Dermis blood vessel endothelial cell (primary cell): ENCODE measurements around the gene NECAP2. TPM values are rescaled to one million over a fixed set of nuclear protein-coding genes. Genes with fewer than 3 reads are reported as not detected.
"Not testable (repeated sequence)": the region's sequence is repeated elsewhere in the genome, so short reads cannot be mapped to it uniquely, and the experiment has no call there.

Experiments
- DNase-seq: peaks from one replicate; pipeline ENCODE4 v3.0.0; 2010
- total RNA-seq: library from RNA; depleted of rRNA; stranded (reverse); fragments of >200 nt; gene quantifications from 2 replicates; pipeline ENCODE4 v1.2.3, GENCODE V29; 2014

The NECAP2 gene
- total RNA-seq, 1 donor from 2014 or later = 263 TPM

DNA sequence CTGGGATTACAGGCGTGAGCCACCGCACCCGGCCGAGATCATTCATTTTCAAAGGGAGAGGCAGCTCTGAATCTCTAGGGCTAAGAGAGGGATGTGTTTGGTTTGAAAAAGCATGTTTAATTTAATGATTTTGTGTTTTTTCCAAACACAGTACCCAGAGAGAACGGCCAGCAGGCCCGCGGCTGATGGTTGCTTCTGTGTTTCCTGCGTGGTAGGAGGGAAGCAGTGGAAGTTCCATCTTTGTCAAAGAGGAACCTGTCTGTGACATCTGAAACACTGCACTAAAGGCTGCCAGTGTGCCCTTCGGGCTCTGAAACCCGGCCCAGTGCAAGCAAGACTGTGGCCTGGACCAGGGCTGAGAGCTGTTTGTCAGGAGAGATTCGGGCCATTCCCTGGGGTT is 59.9 kb downstream of the NECAP2 start:
- DNase-seq = not testable (repeated sequence)

DNA sequence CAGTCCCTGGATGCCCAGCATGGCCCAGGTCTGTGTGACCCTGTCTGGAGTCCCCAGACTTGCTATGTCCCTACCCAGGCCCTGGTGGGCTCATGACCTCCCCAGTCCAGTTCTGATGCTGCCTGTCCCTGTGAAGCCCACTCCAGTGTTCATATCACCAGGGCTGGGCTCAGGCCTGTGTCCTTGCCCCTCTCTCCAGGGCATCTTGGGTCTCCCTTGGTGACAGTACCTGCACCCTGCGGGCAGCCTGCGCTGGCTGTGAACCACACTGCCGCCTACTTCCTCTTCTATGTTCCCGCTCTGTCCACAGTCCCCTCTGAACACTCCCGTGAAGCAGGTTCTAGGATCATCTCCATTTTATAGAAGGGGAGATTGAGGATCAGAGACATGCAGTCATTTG is 60.5 kb downstream of the NECAP2 start:
- not testable (repeated sequence) for DNase-seq

DNA sequence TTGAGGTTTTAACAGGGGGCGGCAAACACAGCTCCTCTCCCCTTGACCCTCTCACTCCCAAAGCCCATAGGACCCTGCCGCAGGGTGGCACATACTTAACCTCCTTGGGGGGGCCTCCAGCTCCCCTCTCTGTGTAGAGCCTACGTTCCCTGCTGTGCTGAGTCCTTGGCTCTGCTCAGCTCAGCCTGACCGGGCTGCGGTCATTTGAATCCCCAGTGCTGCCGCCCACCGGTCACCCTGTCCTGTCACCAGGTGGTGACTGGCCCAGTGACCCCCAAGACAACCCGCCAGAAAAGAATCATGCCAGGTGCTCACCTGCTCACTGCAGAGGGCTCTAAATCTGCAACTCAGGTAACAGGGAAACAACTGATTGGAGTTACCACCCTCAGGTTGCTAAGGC is 60.9 kb downstream of the NECAP2 start:
- not testable (repeated sequence) for DNase-seq

DNA sequence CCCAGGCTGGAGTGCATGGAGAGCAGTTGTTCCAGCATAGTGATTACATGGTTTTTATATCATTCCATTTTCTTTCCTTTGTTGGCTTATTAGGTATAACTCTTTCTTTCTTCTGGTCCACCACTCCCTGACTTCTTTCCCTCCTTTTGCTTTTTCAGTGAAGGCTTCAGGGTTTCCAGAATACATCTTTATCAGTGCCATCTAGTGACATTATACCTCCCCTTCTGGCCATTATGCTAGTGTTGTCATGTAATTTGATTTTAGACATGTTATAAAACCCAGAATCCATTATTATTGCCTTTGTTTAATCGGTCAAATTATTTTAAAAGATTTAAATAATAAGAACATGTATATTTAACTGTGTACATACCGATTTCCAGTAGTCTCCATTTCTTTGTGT is 63.0 kb downstream of the NECAP2 start:
- no peak for DNase-seq

DNA sequence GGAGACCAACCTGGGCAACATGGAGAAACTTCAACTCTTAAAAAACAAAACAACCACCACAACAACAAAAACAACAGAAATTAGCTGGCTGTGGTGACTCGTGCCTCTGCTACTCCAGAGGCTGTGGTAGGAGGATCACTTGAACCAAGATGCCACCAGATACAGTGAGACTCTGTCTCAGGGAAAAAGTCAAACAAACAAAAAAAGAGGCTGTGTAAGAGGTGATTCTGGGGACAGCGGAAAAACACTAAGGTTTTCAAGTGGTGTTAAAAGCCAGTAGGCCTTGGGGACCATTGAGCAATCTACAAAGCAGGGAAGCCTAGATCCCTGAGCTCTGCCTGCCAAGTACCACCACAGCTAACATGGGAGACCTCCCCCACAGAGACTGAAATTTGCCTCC is 65.3 kb downstream of the NECAP2 start:
- DNase-seq = not testable (repeated sequence)

DNA sequence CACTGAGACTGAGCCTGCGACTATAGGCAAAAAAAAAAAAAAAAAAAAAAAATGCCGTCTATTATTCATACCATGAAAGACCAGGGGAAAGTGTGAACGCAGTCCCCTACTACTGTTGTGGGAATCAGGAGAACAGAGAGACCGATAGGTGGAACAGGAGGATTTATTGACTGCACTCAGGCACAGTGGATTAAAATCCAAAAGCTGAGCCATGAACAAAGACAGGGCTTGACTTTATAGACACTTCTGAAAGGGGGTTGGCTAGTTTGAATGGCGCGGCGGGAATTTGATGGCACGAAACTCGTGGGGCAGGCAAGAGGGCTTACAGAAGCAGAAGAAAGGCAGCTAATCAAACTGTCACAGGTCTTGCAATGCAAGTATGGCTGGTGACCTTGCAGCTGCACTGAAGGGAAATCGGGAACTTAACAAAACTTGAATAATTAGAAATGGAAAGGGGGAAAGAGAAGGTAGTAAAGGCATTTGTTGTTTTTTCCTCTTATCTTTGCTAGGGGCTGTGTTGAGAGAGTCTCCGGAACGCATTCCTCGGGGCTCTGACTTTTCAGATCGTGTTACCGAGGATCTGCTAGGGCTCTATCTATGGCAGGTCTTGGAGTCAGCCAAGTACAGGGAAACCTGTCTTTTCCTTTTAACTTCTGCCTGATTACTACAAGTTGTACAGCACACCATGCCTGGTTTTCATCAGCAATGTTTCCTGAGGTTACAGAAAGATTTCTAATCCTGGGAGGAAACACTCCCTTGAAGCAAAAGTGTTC is 66.0 kb downstream of the NECAP2 start:
- DNase-seq = not testable (repeated sequence)

DNA sequence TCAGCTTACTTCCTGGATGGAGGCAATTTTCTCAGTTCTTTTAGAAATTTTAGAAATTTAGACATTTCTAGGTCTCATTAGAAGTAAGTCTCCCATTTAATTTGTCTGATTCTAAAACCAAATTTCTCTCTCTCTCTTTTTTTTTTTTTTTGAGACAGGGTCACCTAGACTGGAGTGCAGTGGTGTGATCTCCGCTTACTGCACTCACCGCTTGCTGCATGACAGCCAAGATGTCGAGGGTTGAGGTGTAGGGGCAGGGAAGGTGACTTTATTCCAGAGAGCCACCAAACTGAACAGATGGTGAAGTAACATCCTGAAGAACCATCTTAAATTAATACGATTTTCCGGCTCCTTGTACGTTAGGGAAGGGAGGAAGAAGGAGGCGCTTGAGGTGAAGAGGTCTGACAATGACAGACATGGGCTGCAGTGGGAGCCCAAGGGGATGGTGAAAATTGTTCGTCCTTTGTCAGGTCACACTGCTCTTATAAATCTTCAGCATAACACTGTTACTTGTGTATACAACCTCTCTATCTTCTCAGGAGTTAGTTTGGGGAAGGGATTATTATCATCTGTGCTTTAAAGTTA is 68.4 kb downstream of the NECAP2 start:
- peak; percentile 35 for DNase-seq

Other genes with a start within 250 kb of the NECAP2 start
- 2.7 and 3.3 TPM in 2 replicates for gene ARHGEF19, start 228.1 kb upstream of the NECAP2 start, total RNA-seq
- gene CPLANE2, start 203.5 kb upstream of the NECAP2 start, total RNA-seq = 9.5 and 10.3 TPM in 2 replicates
- gene FBXO42, start 88.2 kb upstream of the NECAP2 start, total RNA-seq = 14.0 and 15.8 TPM in 2 replicates
- 23.5 and 48.7 TPM in 2 replicates for gene SZRD1, start 73.5 kb upstream of the NECAP2 start, total RNA-seq
- gene SPATA21, start 3.3 kb upstream of the NECAP2 start, total RNA-seq = under 0.01 TPM in 1 of 2 replicates, not detected in the other
- gene RNU1-1, start 73.6 kb downstream of the NECAP2 start, total RNA-seq = under 0.01 TPM in 2 replicates
- 35.1 and 46.3 TPM in 2 replicates for gene NBPF1, start 172.8 kb downstream of the NECAP2 start, total RNA-seq
- under 0.01 TPM in 2 replicates for gene RNU1-3, start 226.2 kb downstream of the NECAP2 start, total RNA-seq